ENCODE data around the gene CAMTA1. TPM values are rescaled to one million over a fixed set of nuclear protein-coding genes. Genes with fewer than 3 reads are reported as not detected.

Gene CAMTA1
- total RNA-seq, 4 donors from 2014 or later: 57.4 to 88.3 (median 62.1) TPM

- H3K27ac ChIP-seq: no peak overlapping the region
- H3K27me3 ChIP-seq: no peaks in the 10 kb centered on the region
- TF ChIP-seq POLR2A (IDR thresholded peaks at IDR 0.05) (no peak), CTCF (IDR thresholded peaks at IDR 0.05) (no peak)
- no peaks in the 10 kb centered on the region for H3K4me1 ChIP-seq
- H3K36me3 ChIP-seq: no peaks in the 10 kb centered on the region
- H3K4me3 ChIP-seq: no peak overlapping the region
- no peaks in the 10 kb centered on the region for H3K9me3 ChIP-seq
- DNase-seq: no peak
Observed at GRCh38 chr1:7369866-7370265, 584.6 kb downstream of the CAMTA1 start.

- Histone ChIP-seq H3K27me3 (no peaks in the 10 kb centered on the region), H3K36me3 (no peaks in the 10 kb centered on the region), H3K27ac (no peak overlapping the region), H3K4me3 (no peak overlapping the region), H3K4me1 (no peaks in the 10 kb centered on the region), H3K9me3 (no peaks in the 10 kb centered on the region)
- DNase-seq: no peak
- TF ChIP-seq POLR2A (IDR thresholded peaks at IDR 0.05) (no peak), CTCF (IDR thresholded peaks at IDR 0.05) (no peak)
Observed at GRCh38 chr1:7371926-7372325, 586.7 kb downstream of the CAMTA1 start.

GRCh38 chr1:7372477-7373120 is 587.3 kb downstream of the CAMTA1 start:
- Histone ChIP-seq H3K9me3 (no peaks in the 10 kb centered on the region), H3K27me3 (no peaks in the 10 kb centered on the region), H3K27ac (no peak overlapping the region), H3K4me1 (no peaks in the 10 kb centered on the region), H3K4me3 (no peak overlapping the region), H3K36me3 (no peaks in the 10 kb centered on the region)
- DNase-seq: peak in 1 of 3 donors; percentile 30
- no peak for TF ChIP-seq CTCF (IDR thresholded peaks at IDR 0.05)
- TF ChIP-seq POLR2A (IDR thresholded peaks at IDR 0.05): no peak

- peak in 1 of 3 donors; percentile 15 for DNase-seq
- Histone ChIP-seq H3K4me1 (no peaks in the 10 kb centered on the region), H3K36me3 (no peaks in the 10 kb centered on the region), H3K27ac (no peak overlapping the region), H3K9me3 (no peaks in the 10 kb centered on the region), H3K27me3 (no peaks in the 10 kb centered on the region), H3K4me3 (no peak overlapping the region)
- TF ChIP-seq CTCF (IDR thresholded peaks at IDR 0.05): no peak
- no peak for TF ChIP-seq POLR2A (IDR thresholded peaks at IDR 0.05)
Observed at GRCh38 chr1:7373251-7373650, 588.0 kb downstream of the CAMTA1 start.

GRCh38 chr1:7373876-7374562 is 588.8 kb downstream of the CAMTA1 start:
- TF ChIP-seq CTCF (IDR thresholded peaks at IDR 0.05): no peak
- TF ChIP-seq POLR2A (IDR thresholded peaks at IDR 0.05): no peak
- peak in 1 of 3 donors; percentile 26 for DNase-seq
- H3K9me3 ChIP-seq: no peaks in the 10 kb centered on the region
- H3K36me3 ChIP-seq: no peaks in the 10 kb centered on the region
- H3K4me1 ChIP-seq: no peaks in the 10 kb centered on the region
- H3K27me3 ChIP-seq: no peaks in the 10 kb centered on the region
- H3K27ac ChIP-seq: no peak overlapping the region
- H3K4me3 ChIP-seq: no peak overlapping the region
